Mesodermal cell (in vitro differentiated cells): ENCODE results near the gene SNX33.
A peak's percentile ranks its signal among the peaks of the same experiment; 100 is the strongest.

ENCODE experiments used
- H3K27ac ChIP-seq: 2 replicates; pipeline ENCODE4 v1.7.0; 2013; ENCODE audit warnings: mild to moderate bottlenecking, low read depth, low read length, moderate library complexity; ENCODE audit not compliant: severe bottlenecking
- H3K36me3 ChIP-seq: 2 replicates; pipeline ENCODE4 v1.7.1; 2013; ENCODE audit warnings: mild to moderate bottlenecking, low read length, moderate library complexity; ENCODE audit not compliant: control insufficient read depth, insufficient read depth
- H3K4me1 ChIP-seq: one replicate; pipeline ENCODE4 v1.7.1; 2013; ENCODE audit warnings: mild to moderate bottlenecking, low read length; ENCODE audit not compliant: insufficient read depth, control insufficient read depth, poor library complexity, severe bottlenecking
- H3K4me3 ChIP-seq: 2 replicates; pipeline ENCODE4 v1.7.0; 2013; ENCODE audit warnings: low read length, control low read depth, mild to moderate bottlenecking; ENCODE audit not compliant: insufficient read depth, poor library complexity, severe bottlenecking; ENCODE audit errors: extremely low read depth
- H3K9me3 ChIP-seq: 2 replicates; pipeline ENCODE4 v1.7.1; 2013; ENCODE audit warnings: mild to moderate bottlenecking, low read length, moderate library complexity; ENCODE audit not compliant: control insufficient read depth
- whole genome bisulfite sequencing, 2 experiments: methylation state at CpG; one replicate each; pipeline ENCODE4 v1.1.5; 2013; ENCODE audit warnings: missing lambda C conversion rate in 2 of 2; ENCODE audit not compliant: insufficient coverage in 2 of 2; 5-methylcytosine and 5-hydroxymethylcytosine counted together

SNX33 gene

GRCh38 chr15:75666823-75667501 is 19.2 kb downstream of the SNX33 start:
- H3K9me3 ChIP-seq = no peaks in the 10 kb centered on the region
- WGBS, 2 experiments = 92 to 94% methylated on average over 11 of the region's 15 CpGs
- no peak overlapping the region for H3K4me3 ChIP-seq
- no peaks in the 10 kb centered on the region for H3K36me3 ChIP-seq
- peak overlapping the region; percentile 41 for H3K27ac ChIP-seq
- H3K4me1 ChIP-seq = peaks cover 29% of the 10 kb centered on the region

- Histone ChIP-seq H3K4me3 (no peak overlapping the region), H3K36me3 (no peaks in the 10 kb centered on the region), H3K4me1 (peaks cover 53% of the 10 kb centered on the region), H3K9me3 (no peaks in the 10 kb centered on the region), H3K27ac (no peak overlapping the region)
- 86 to 95% methylated on average over 7 to 13 of the region's 14 CpGs for WGBS, 2 experiments
Observed at GRCh38 chr15:75669191-75669878, 21.6 kb downstream of the SNX33 start.

- no peaks in the 10 kb centered on the region for H3K36me3 ChIP-seq
- H3K4me3 ChIP-seq = no peak overlapping the region
- 74 to 80% methylated on average over 6 of the region's 6 CpGs for WGBS, 2 experiments
- H3K4me1 ChIP-seq = peaks cover 56% of the 10 kb centered on the region
- H3K27ac ChIP-seq = no peak overlapping the region
- H3K9me3 ChIP-seq = no peaks in the 10 kb centered on the region
Observed at GRCh38 chr15:75669879-75670212, 22.1 kb downstream of the SNX33 start.

- Histone ChIP-seq H3K36me3 (peaks cover 11% of the 10 kb centered on the region), H3K4me1 (peaks cover 47% of the 10 kb centered on the region), H3K27ac (peak overlapping the region; percentile 98), H3K9me3 (no peaks in the 10 kb centered on the region), H3K4me3 (no peak overlapping the region)
- WGBS, 2 experiments = 71 to 86% methylated on average over 6 to 10 of the region's 11 CpGs
Observed at GRCh38 chr15:75671730-75672602, 24.3 kb downstream of the SNX33 start.

GRCh38 chr15:75672646-75673425 is 25.1 kb downstream of the SNX33 start:
- 63 to 66% methylated on average over 11 to 13 of the region's 14 CpGs for WGBS, 2 experiments
- peaks cover 45% of the 10 kb centered on the region for H3K4me1 ChIP-seq
- peak overlapping the region; percentile 5 for H3K4me3 ChIP-seq
- peaks cover 18% of the 10 kb centered on the region for H3K36me3 ChIP-seq
- H3K9me3 ChIP-seq = no peaks in the 10 kb centered on the region
- peak overlapping the region; percentile 98 for H3K27ac ChIP-seq

- Histone ChIP-seq H3K36me3 (peaks cover 22% of the 10 kb centered on the region), H3K9me3 (no peaks in the 10 kb centered on the region), H3K4me3 (no peak overlapping the region), H3K4me1 (peaks cover 45% of the 10 kb centered on the region), H3K27ac (peak overlapping the region; percentile 98)
- WGBS, 2 experiments = 92 to 96% methylated on average over 7 to 9 of the region's 10 CpGs
Observed at GRCh38 chr15:75673426-75674235, 25.9 kb downstream of the SNX33 start.

- 83 to 86% methylated on average over 4 to 8 of the region's 8 CpGs for WGBS, 2 experiments
- peaks cover 42% of the 10 kb centered on the region for H3K4me1 ChIP-seq
Observed at GRCh38 chr15:75674366-75674765, 26.7 kb downstream of the SNX33 start.

GRCh38 chr15:75675579-75676404 is 28.1 kb downstream of the SNX33 start:
- Histone ChIP-seq H3K36me3 (peaks cover 28% of the 10 kb centered on the region), H3K9me3 (no peaks in the 10 kb centered on the region), H3K27ac (no peak overlapping the region), H3K4me1 (peaks cover 41% of the 10 kb centered on the region), H3K4me3 (no peak overlapping the region)
- 95 to 96% methylated on average over 38 to 41 of the region's 41 CpGs for WGBS, 2 experiments

More at GRCh38 chr15:75674366-75674765, 26.7 kb downstream of the SNX33 start:
- Histone ChIP-seq H3K36me3 (peaks cover 28% of the 10 kb centered on the region), H3K4me3 (no peak overlapping the region), H3K27ac (peak overlapping the region; percentile 98), H3K9me3 (no peaks in the 10 kb centered on the region)

- peaks cover 30% of the 10 kb centered on the region for H3K4me1 ChIP-seq
- peaks cover 28% of the 10 kb centered on the region for H3K36me3 ChIP-seq
- no peak overlapping the region for H3K4me3 ChIP-seq
- WGBS, 2 experiments = 94 to 96% methylated on average over 24 to 30 of the region's 30 CpGs
- no peaks in the 10 kb centered on the region for H3K9me3 ChIP-seq
- no peak overlapping the region for H3K27ac ChIP-seq
Observed at GRCh38 chr15:75676688-75677464, 29.2 kb downstream of the SNX33 start.
